ENCODE results near the gene OR2B2.

- TF ChIP-seq POLR2A (IDR thresholded peaks at IDR 0.05) (peak in 1 of 2 donors; percentile 46), CTCF (IDR thresholded peaks at IDR 0.05) (no peak), POLR2AphosphoS5 (IDR thresholded peaks at IDR 0.05) (peak in 3 of 4 donors; percentile 46 to 60 (median 57)), EP300 (IDR thresholded peaks at IDR 0.05) (no peak)
These were observed 21.5 kb downstream of the OR2B2 start for GRCh38 chr6:27890445-27891319.
